HL-60 (cell line): ENCODE measurements around the gene FAM25C.
"Not testable (repeated sequence)": the region's sequence is repeated elsewhere in the genome, so short reads cannot be mapped to it uniquely, and the experiment has no call there.

Experiments
- GABPA ChIP-seq: IDR thresholded peaks from 2 replicates; pipeline ENCODE4 v1.6.1; 2012; ENCODE audit warnings: low read depth
- POLR2AphosphoS5 ChIP-seq: IDR thresholded peaks from 2 replicates; pipeline ENCODE4 v1.6.1; 2012; ENCODE audit warnings: low read depth
- TF ChIP-seq, protein P1 (sequence below): IDR thresholded peaks from one replicate; pipeline ENCODE4 v1.5.1; 2011; ENCODE audit warnings: low read length, control low read depth, inconsistent platforms; ENCODE audit not compliant: insufficient read depth

DNA sequence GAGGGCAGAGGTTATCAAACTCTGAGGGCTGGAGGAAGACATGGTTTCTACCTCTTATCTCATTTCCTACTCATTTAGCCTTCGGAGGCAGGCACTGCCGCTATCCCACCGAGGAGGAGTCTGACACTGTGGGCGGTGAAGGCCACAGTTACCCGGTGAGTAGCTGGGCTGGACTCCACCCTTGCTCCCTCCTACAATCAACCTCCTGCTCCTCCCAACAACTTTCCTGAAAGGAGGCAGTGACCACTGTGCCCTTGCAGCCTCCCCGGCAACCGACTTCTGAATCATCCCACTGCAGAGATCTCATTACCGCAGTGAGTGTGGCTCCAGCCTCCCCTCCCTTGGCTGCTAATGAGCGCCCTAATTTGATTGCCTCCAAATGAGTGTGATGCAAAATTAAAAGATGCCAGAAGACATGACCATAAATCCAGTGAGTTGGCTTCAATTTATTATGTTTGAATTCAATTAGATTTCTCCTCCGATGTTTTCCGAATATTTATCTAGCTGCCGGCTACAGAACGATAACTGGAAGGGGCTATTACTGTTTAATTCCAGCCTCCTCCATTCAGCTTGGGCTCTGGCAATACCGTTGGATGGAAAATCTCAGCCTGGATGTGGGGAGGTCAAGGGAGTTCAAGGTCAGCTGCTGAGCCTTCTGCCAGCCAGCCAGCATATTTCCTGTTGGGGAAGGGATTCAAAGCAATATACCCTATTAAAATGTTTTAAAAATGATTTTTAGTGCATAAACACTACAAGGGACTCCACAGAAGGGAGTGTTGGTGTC is 35.1 kb downstream of the FAM25C start:
- TF ChIP-seq, protein P1, sequence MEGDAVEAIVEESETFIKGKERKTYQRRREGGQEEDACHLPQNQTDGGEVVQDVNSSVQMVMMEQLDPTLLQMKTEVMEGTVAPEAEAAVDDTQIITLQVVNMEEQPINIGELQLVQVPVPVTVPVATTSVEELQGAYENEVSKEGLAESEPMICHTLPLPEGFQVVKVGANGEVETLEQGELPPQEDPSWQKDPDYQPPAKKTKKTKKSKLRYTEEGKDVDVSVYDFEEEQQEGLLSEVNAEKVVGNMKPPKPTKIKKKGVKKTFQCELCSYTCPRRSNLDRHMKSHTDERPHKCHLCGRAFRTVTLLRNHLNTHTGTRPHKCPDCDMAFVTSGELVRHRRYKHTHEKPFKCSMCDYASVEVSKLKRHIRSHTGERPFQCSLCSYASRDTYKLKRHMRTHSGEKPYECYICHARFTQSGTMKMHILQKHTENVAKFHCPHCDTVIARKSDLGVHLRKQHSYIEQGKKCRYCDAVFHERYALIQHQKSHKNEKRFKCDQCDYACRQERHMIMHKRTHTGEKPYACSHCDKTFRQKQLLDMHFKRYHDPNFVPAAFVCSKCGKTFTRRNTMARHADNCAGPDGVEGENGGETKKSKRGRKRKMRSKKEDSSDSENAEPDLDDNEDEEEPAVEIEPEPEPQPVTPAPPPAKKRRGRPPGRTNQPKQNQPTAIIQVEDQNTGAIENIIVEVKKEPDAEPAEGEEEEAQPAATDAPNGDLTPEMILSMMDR, result not testable (repeated sequence)
- TF ChIP-seq GABPA, POLR2AphosphoS5: not testable (repeated sequence)
